ENCODE results near the gene RUNX2. TPM values are rescaled to one million over a fixed set of nuclear protein-coding genes. Genes with fewer than 3 reads are reported as not detected.

Gene RUNX2
- total RNA-seq, 1 experiment from 2014 or later: 3.8 TPM

DNA sequence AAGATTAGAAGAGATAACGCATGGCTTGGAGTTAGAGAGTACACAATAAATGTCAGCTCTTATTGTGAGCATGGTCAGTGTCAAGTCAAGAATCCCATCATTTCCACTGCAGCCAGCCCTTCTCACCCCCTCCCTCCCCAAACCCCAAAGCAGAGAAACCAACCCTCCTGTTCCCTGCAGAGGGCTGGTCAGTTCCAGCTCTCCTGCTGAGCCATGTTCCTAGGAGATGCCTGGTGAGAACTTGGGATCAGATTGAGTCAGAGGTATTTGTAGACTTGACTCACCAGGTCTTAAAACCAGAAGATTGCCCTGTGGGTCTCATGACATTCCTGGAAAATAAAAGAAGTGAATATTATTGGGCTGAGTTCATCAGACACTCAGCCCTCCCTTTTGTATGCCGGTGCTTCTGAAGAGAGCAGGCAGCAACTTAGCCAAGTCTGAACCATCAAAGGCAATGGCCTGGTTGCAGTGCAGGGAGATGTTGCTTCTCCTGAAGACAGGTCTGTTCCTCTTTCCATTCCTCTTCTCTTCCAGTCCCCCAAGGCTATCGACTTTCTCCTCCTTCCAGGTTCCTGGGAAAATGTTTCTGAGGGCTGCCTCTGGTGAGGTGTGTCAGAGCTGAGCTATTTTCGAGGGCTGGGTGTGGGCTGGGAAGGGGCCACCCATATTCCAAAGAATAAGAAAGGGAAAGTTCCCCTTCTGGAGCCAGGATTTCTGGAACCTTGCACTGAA, 327.8 kb downstream of the RUNX2 start:
- Histone ChIP-seq H3K36me3 (ENCODE audit: low read depth, low read length) (no peaks in the 10 kb centered on the region), H3F3A (ENCODE audit: low read length, unreplicated experiment) (peaks cover 8% of the 10 kb centered on the region), H3K27me3 (ENCODE audit: low read length) (no peaks in the 10 kb centered on the region), H3K27ac (ENCODE audit: low read length) (peak overlapping the region; percentile 98), H4K20me1 (ENCODE audit: low read length) (no peaks in the 10 kb centered on the region), H3K9ac (ENCODE audit: low read length) (peak overlapping the region; percentile 77), H3K9me2 (replicated peaks; ENCODE audit: low read length) (no peaks in the 10 kb centered on the region), H3K4me2 (ENCODE audit: low read length) (peak overlapping the region; percentile 57), H2AFZ (ENCODE audit: low read length) (no peak overlapping the region), H3K79me2 (ENCODE audit: low read length) (no peaks in the 10 kb centered on the region), H3K4me3 (ENCODE audit: low read length) (peak overlapping the region; percentile 3; the same call in 1 of the 2 replicates), H3K9me3 (ENCODE audit: low read length) (no peaks in the 10 kb centered on the region), H3K4me1 (ENCODE audit: insufficient read depth, low read length) (peaks cover 71% of the 10 kb centered on the region)
- ChIA-PET CTCF (interaction anchor here (0.6 to 0.9 kb wide), 2 partner anchors 48 to 59 kb away, joined by 5 read pairs; no protein-coding TSS in a partner anchor), POLR2A (ENCODE audit: unreplicated experiment) (interaction anchor here (0.7 to 1.0 kb wide), 2 partner anchors 47 to 170 kb away, joined by 6 read pairs; no protein-coding TSS in a partner anchor)
- TF ChIP-seq EZH2phosphoT487 (IDR thresholded peaks at IDR 0.05; ENCODE audit: borderline replicate concordance, low read length): no peak
- no peak for TF ChIP-seq CTCF (conservative IDR thresholded peaks at IDR 0.05; ENCODE audit: low read depth, low read length)
- ATAC-seq (peak; percentile 91), DNase-seq (peak; percentile 98)
- BruUV-seq (replicated peaks): no TSS peak
- intact Hi-C loops (cut with micrococcal nuclease): loop anchor here (1.0 to 5.0 kb wide), 5 partner anchors 47 to 234 kb away; no protein-coding TSS in a partner anchor

- BruUV-seq (replicated peaks): no TSS peak
- TF ChIP-seq CTCF (conservative IDR thresholded peaks at IDR 0.05; ENCODE audit: low read depth, low read length) (no peak), EZH2 (IDR thresholded peaks at IDR 0.05; ENCODE audit: low read length, unreplicated experiment) (no peak), EZH2phosphoT487 (IDR thresholded peaks at IDR 0.05; ENCODE audit: borderline replicate concordance, low read length) (no peak)
- H3K9me3 ChIP-seq (ENCODE audit: low read length): no peaks in the 10 kb centered on the region
- H3K27me3 ChIP-seq (ENCODE audit: low read length): no peaks in the 10 kb centered on the region
- CTCF ChIA-PET: no interaction called here
- DNase-seq (no peak), ATAC-seq (no peak)
- H3K4me3 ChIP-seq (ENCODE audit: low read length): no peak overlapping the region
- no peaks in the 10 kb centered on the region for H3K9me2 ChIP-seq (replicated peaks; ENCODE audit: low read length)
- H2AFZ ChIP-seq (ENCODE audit: low read length): no peak overlapping the region
- intact Hi-C loops (cut with micrococcal nuclease): loop anchor here (2.0 to 5.0 kb wide), 3 partner anchors 48 to 235 kb away; no protein-coding TSS in a partner anchor
- peak overlapping the region; percentile 98 for H3K27ac ChIP-seq (ENCODE audit: low read length)
- H3K4me1 ChIP-seq (ENCODE audit: insufficient read depth, low read length): peaks cover 65% of the 10 kb centered on the region
- peak overlapping the region; percentile 68; the same call in 1 of the 2 replicates for H3K9ac ChIP-seq (ENCODE audit: low read length)
- H4K20me1 ChIP-seq (ENCODE audit: low read length): no peaks in the 10 kb centered on the region
- no peaks in the 10 kb centered on the region for H3K36me3 ChIP-seq (ENCODE audit: low read depth, low read length)
- peaks cover 8% of the 10 kb centered on the region for H3F3A ChIP-seq (ENCODE audit: low read length, unreplicated experiment)
- no peaks in the 10 kb centered on the region for H3K79me2 ChIP-seq (ENCODE audit: low read length)
- H3K4me2 ChIP-seq (ENCODE audit: low read length): no peak overlapping the region
- POLR2A ChIA-PET (ENCODE audit: unreplicated experiment): interaction anchor here (0.7 kb wide), 1 partner anchor 11 kb away, joined by 3 read pairs; no protein-coding TSS in a partner anchor
Observed at GRCh38 chr6:45657226-45657625, 329.1 kb downstream of the RUNX2 start.

DNA sequence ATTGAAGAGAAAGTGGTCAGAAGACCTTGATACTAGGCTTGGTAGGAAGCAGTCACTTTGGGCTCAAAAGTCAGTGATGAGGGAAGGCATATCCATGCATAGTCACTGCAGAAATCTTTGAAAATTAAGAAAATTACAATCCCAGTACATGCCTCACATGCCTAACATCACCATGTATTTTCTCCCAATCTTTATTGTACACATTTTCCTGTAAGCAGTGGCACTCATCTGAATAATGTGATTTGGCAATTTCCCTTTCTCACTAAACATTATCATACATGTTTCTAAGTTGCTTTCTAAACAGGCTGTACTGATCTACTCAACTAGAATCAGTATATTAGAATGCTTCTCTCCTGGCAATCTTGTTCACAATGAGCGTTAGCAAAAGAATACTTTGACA, 330.3 kb downstream of the RUNX2 start:
- no peaks in the 10 kb centered on the region for H3K9me2 ChIP-seq (replicated peaks; ENCODE audit: low read length)
- no peak for TF ChIP-seq EZH2 (IDR thresholded peaks at IDR 0.05; ENCODE audit: low read length, unreplicated experiment)
- no peak for TF ChIP-seq CTCF (conservative IDR thresholded peaks at IDR 0.05; ENCODE audit: low read depth, low read length)
- no peak for TF ChIP-seq EZH2phosphoT487 (IDR thresholded peaks at IDR 0.05; ENCODE audit: borderline replicate concordance, low read length)
- H3K4me3 ChIP-seq (ENCODE audit: low read length): no peak overlapping the region
- H2AFZ ChIP-seq (ENCODE audit: low read length): no peak overlapping the region
- H3K79me2 ChIP-seq (ENCODE audit: low read length): no peaks in the 10 kb centered on the region
- POLR2A ChIA-PET (ENCODE audit: unreplicated experiment): no interaction called here
- H3K27ac ChIP-seq (ENCODE audit: low read length): no peak overlapping the region
- H4K20me1 ChIP-seq (ENCODE audit: low read length): no peaks in the 10 kb centered on the region
- H3K27me3 ChIP-seq (ENCODE audit: low read length): no peaks in the 10 kb centered on the region
- H3K4me1 ChIP-seq (ENCODE audit: insufficient read depth, low read length): peaks cover 54% of the 10 kb centered on the region
- no peaks in the 10 kb centered on the region for H3K9me3 ChIP-seq (ENCODE audit: low read length)
- no peak overlapping the region for H3K4me2 ChIP-seq (ENCODE audit: low read length)
- DNase-seq (no peak), ATAC-seq (no peak)
- H3K9ac ChIP-seq (ENCODE audit: low read length): no peak overlapping the region
- H3F3A ChIP-seq (ENCODE audit: low read length, unreplicated experiment): peaks cover 8% of the 10 kb centered on the region
- BruUV-seq (replicated peaks): no TSS peak
- CTCF ChIA-PET: no interaction called here
- intact Hi-C loops (cut with micrococcal nuclease): loop anchor here (5.0 kb wide), 2 partner anchors 211 to 236 kb away; no protein-coding TSS in a partner anchor
- H3K36me3 ChIP-seq (ENCODE audit: low read depth, low read length): no peaks in the 10 kb centered on the region

Data from PC-3 (cell line).